ENCODE measurements around the gene RPA3.

GRCh38 chr7:7766671-7767070 is 48.3 kb upstream of the RPA3 start:
- no peak for TF ChIP-seq EZH2 (IDR thresholded peaks at IDR 0.05)
- TF ChIP-seq CTCF (IDR thresholded peaks at IDR 0.05), result no peak

Data from neural progenitor cell (in vitro differentiated cells).